ENCODE data around the gene DLL4. TPM values are rescaled to one million over a fixed set of nuclear protein-coding genes. Genes with fewer than 3 reads are reported as not detected.
A peak's percentile ranks its signal among the peaks of the same experiment; 100 is the strongest.

DLL4 gene
- total RNA-seq, 1 donor from 2014 or later = 0.50 TPM

- H3K27me3 ChIP-seq (ENCODE audit: control insufficient read depth, insufficient read depth, low read length) = no peaks in the 10 kb centered on the region
- H3K4me3 ChIP-seq (ENCODE audit: low read depth, low read length) = no peak overlapping the region
- peaks cover 13% of the 10 kb centered on the region for H3K36me3 ChIP-seq (ENCODE audit: control insufficient read depth, insufficient read depth, low read length)
- DNase-seq (ENCODE audit: low read depth) = no peak
- TF ChIP-seq, protein P1, sequence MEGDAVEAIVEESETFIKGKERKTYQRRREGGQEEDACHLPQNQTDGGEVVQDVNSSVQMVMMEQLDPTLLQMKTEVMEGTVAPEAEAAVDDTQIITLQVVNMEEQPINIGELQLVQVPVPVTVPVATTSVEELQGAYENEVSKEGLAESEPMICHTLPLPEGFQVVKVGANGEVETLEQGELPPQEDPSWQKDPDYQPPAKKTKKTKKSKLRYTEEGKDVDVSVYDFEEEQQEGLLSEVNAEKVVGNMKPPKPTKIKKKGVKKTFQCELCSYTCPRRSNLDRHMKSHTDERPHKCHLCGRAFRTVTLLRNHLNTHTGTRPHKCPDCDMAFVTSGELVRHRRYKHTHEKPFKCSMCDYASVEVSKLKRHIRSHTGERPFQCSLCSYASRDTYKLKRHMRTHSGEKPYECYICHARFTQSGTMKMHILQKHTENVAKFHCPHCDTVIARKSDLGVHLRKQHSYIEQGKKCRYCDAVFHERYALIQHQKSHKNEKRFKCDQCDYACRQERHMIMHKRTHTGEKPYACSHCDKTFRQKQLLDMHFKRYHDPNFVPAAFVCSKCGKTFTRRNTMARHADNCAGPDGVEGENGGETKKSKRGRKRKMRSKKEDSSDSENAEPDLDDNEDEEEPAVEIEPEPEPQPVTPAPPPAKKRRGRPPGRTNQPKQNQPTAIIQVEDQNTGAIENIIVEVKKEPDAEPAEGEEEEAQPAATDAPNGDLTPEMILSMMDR (IDR thresholded peaks at IDR 0.05; ENCODE audit: insufficient read depth, low read length, poor library complexity, severe bottlenecking) = no peak
Observed at GRCh38 chr15:40904552-40905201, 24.5 kb upstream of the DLL4 start.

GRCh38 chr15:40906091-40906990 lies 22.8 kb upstream of the DLL4 start:
- Histone ChIP-seq H3K4me3 (ENCODE audit: low read depth, low read length) (peak overlapping the region; percentile 17), H3K27me3 (ENCODE audit: control insufficient read depth, insufficient read depth, low read length) (no peaks in the 10 kb centered on the region), H3K36me3 (ENCODE audit: control insufficient read depth, insufficient read depth, low read length) (peaks cover 13% of the 10 kb centered on the region)
- TF ChIP-seq, protein P1 (IDR thresholded peaks at IDR 0.05; ENCODE audit: insufficient read depth, low read length, poor library complexity, severe bottlenecking) = peak; percentile 85
- peak; percentile 77 for DNase-seq (ENCODE audit: low read depth)

GRCh38 chr15:40906991-40907802 lies 21.9 kb upstream of the DLL4 start:
- Histone ChIP-seq H3K27me3 (ENCODE audit: control insufficient read depth, insufficient read depth, low read length) (no peaks in the 10 kb centered on the region), H3K4me3 (ENCODE audit: low read depth, low read length) (no peak overlapping the region), H3K36me3 (ENCODE audit: control insufficient read depth, insufficient read depth, low read length) (peaks cover 13% of the 10 kb centered on the region)
- no peak for DNase-seq (ENCODE audit: low read depth)
- TF ChIP-seq, protein P1 (IDR thresholded peaks at IDR 0.05; ENCODE audit: insufficient read depth, low read length, poor library complexity, severe bottlenecking) = no peak

GRCh38 chr15:40908095-40908494 lies 21.0 kb upstream of the DLL4 start:
- Histone ChIP-seq H3K4me3 (ENCODE audit: low read depth, low read length) (no peak overlapping the region), H3K27me3 (ENCODE audit: control insufficient read depth, insufficient read depth, low read length) (no peaks in the 10 kb centered on the region), H3K36me3 (ENCODE audit: control insufficient read depth, insufficient read depth, low read length) (peaks cover 8% of the 10 kb centered on the region)
- TF ChIP-seq, protein P1 (IDR thresholded peaks at IDR 0.05; ENCODE audit: insufficient read depth, low read length, poor library complexity, severe bottlenecking) = no peak
- DNase-seq (ENCODE audit: low read depth) = no peak

DNA sequence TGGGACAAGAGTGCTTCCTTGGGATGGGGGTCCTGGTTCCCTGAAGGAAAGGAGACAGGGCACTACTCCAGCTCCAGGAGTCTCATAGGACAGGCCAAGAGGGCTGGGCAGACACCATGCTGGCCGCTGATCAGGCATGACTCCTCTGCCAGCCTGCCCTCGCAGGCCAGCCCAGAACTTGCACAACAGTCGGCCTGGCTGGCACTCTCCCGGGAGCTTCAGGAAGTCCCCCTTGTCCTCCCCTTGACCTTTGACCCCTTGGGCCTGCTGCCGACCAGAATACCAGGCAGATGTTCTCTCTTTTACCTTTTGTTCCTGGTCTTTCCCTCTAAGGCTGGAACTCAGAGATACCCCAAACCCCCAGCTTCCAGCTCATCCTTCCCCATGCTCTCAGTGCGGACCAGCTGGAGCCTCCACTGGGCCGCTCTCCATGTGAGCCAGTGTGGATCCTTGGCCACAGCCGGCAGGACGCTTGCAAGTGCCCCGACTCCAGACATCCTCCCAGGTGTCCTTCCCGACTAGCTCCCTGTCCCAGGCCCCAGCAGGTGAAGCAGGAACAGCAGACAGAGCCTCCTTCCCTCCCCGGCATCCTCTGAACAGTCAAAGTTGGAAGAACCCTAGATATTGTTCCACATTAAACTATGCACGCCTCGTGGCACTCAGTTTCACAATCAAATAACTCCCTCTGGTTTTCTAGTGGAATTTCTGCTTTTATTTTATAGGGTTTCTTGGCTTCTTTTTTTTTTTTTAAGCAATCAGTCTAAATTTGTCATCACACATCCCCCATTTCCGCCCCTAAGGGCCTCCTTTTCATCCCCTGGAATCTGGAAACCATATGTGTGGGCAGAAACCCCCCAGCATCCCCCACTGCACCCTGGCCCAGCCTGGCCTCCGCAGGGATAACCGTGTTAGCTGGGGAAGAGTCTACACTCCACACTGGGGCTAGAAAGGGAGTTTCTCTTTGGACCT lies 19.2 kb upstream of the DLL4 start:
- H3K27me3 ChIP-seq (ENCODE audit: control insufficient read depth, insufficient read depth, low read length) = no peaks in the 10 kb centered on the region
- DNase-seq (ENCODE audit: low read depth) = no peak
- TF ChIP-seq, protein P1 (IDR thresholded peaks at IDR 0.05; ENCODE audit: insufficient read depth, low read length, poor library complexity, severe bottlenecking) = no peak
- H3K4me3 ChIP-seq (ENCODE audit: low read depth, low read length) = no peak overlapping the region
- no peaks in the 10 kb centered on the region for H3K36me3 ChIP-seq (ENCODE audit: control insufficient read depth, insufficient read depth, low read length)
